Astrocyte (in vitro differentiated cells and primary cell): ENCODE data around the gene TAS2R5. TPM values are rescaled to one million over a fixed set of nuclear protein-coding genes. Genes with fewer than 3 reads are reported as not detected.
"Not testable (repeated sequence)": the region's sequence is repeated elsewhere in the genome, so short reads cannot be mapped to it uniquely, and the experiment has no call there.

Experiments used
- DNase-seq: peaks from one replicate; pipeline ENCODE4 v3.0.0-alpha.2; 2010; ENCODE audit warnings: low read depth
- FAIRE-seq: peaks from 2 replicates; lab custom pipeline; 2011; peaks lifted over from hg19 to GRCh38; lab: Jason Lieb, UNC
- H2AFZ ChIP-seq: 2 replicates; pipeline ENCODE4 v1.6.0; 2012; ENCODE audit warnings: low read depth, low read length, inconsistent platforms
- H3K27ac ChIP-seq: 2 replicates; pipeline ENCODE4 v1.5.1; 2011; ENCODE audit warnings: low read depth, low read length, inconsistent platforms
- H3K27me3 ChIP-seq: 2 replicates; pipeline ENCODE4 v1.6.0; 2011; ENCODE audit warnings: low read length, inconsistent platforms; ENCODE audit not compliant: insufficient read depth
- H3K36me3 ChIP-seq: 2 replicates; pipeline ENCODE4 v1.5.1; 2011; ENCODE audit warnings: low read length, inconsistent platforms; ENCODE audit not compliant: insufficient read depth
- H3K4me1 ChIP-seq: 2 replicates; pipeline ENCODE4 v1.5.1; 2011; ENCODE audit warnings: low read length, inconsistent platforms; ENCODE audit not compliant: insufficient read depth
- H3K4me2 ChIP-seq: 2 replicates; pipeline ENCODE4 v1.6.0; 2012; ENCODE audit warnings: low read length, inconsistent platforms
- H3K4me3 ChIP-seq: 2 replicates; pipeline ENCODE4 v1.5.1; 2011; ENCODE audit warnings: low read depth, mild to moderate bottlenecking, low read length, inconsistent platforms; ENCODE audit not compliant: insufficient read depth
- H3K79me2 ChIP-seq: 2 replicates; pipeline ENCODE4 v1.6.0; 2012; ENCODE audit warnings: mild to moderate bottlenecking, low read length, inconsistent platforms; ENCODE audit not compliant: insufficient read depth
- H3K9ac ChIP-seq: 2 replicates; pipeline ENCODE4 v1.6.0; 2012; ENCODE audit warnings: mild to moderate bottlenecking, low read length, inconsistent platforms
- H3K9me3 ChIP-seq: 2 replicates; pipeline ENCODE4 v1.5.1; 2012; ENCODE audit warnings: low read depth, mild to moderate bottlenecking, low read length, inconsistent platforms; ENCODE audit not compliant: insufficient read depth
- H4K20me1 ChIP-seq: 2 replicates; pipeline ENCODE4 v1.6.0; 2012; ENCODE audit warnings: low read length, inconsistent platforms; ENCODE audit not compliant: insufficient read depth
- H3K27ac Mint-ChIP-seq: one replicate; pipeline ENCODE4 v1.8.0; 2021; ENCODE audit warnings: mild to moderate bottlenecking, mixed read lengths; ENCODE audit not compliant: unreplicated experiment
- H3K27me3 Mint-ChIP-seq: one replicate; pipeline ENCODE4 v1.8.0; 2021; ENCODE audit warnings: low read depth, mixed read lengths; ENCODE audit not compliant: unreplicated experiment
- H3K36me3 Mint-ChIP-seq: one replicate; pipeline ENCODE4 v1.8.0; 2021; ENCODE audit warnings: low read depth, mixed read lengths; ENCODE audit not compliant: unreplicated experiment
- H3K4me1 Mint-ChIP-seq: one replicate; pipeline ENCODE4 v1.8.0; 2021; ENCODE audit warnings: low read depth, mixed read lengths; ENCODE audit not compliant: unreplicated experiment
- H3K4me3 Mint-ChIP-seq: one replicate; pipeline ENCODE4 v1.8.0; 2021; ENCODE audit warnings: mild to moderate bottlenecking, moderate library complexity, mixed read lengths; ENCODE audit not compliant: unreplicated experiment
- H3K9me3 Mint-ChIP-seq: one replicate; pipeline ENCODE4 v1.8.0; 2021; ENCODE audit warnings: mild to moderate bottlenecking, mixed read lengths; ENCODE audit not compliant: unreplicated experiment
- CTCF ChIP-seq: IDR thresholded peaks from 2 replicates; pipeline ENCODE4 v1.5.1; 2011; ENCODE audit warnings: low read depth, mild to moderate bottlenecking, inconsistent platforms, low read length, moderate library complexity; ENCODE audit not compliant: insufficient read depth
- EZH2 ChIP-seq: IDR thresholded peaks from 2 replicates; pipeline ENCODE4 v1.6.1; 2012; ENCODE audit warnings: mild to moderate bottlenecking, low read length, inconsistent platforms; ENCODE audit not compliant: insufficient read depth
- total RNA-seq: library from RNA; stranded (reverse); gene quantifications from 2 replicates; pipeline ENCODE4 v1.2.1, GENCODE V29; 2021

TAS2R5 gene
- total RNA-seq, 1 donor from 2014 or later, result 1.5 TPM

- Histone ChIP-seq H3K4me2 (no peak overlapping the region), H3K9ac (no peak overlapping the region), H4K20me1 (no peaks in the 10 kb centered on the region), H3K4me1 (no peaks in the 10 kb centered on the region), H2AFZ (no peak overlapping the region), H3K79me2 (no peaks in the 10 kb centered on the region), H3K9me3 (no peaks in the 10 kb centered on the region), H3K27ac (no peak overlapping the region), H3K27me3 (no peaks in the 10 kb centered on the region), H3K36me3 (no peaks in the 10 kb centered on the region), H3K4me3 (no peak overlapping the region)
- no peaks in the 10 kb centered on the region for H3K4me1 Mint-ChIP-seq
- H3K36me3 Mint-ChIP-seq, result peaks cover 6% of the 10 kb centered on the region
- H3K4me3 Mint-ChIP-seq, result no peak overlapping the region
- TF ChIP-seq EZH2, result no peak
- no peak for TF ChIP-seq CTCF
- FAIRE-seq, result no peak
- no peak overlapping the region for H3K27ac Mint-ChIP-seq
- H3K9me3 Mint-ChIP-seq, result no peaks in the 10 kb centered on the region
- H3K27me3 Mint-ChIP-seq, result no peaks in the 10 kb centered on the region
- DNase-seq, result no peak
These were observed 1.7 kb upstream of the TAS2R5 start for GRCh38 chr7:141788296-141788695.

GRCh38 chr7:141792526-141792925 is 2.5 kb downstream of the TAS2R5 start:
- Histone ChIP-seq H3K36me3 (no peaks in the 10 kb centered on the region), H3K4me3 (no peak overlapping the region), H3K4me1 (no peaks in the 10 kb centered on the region), H3K27ac (no peak overlapping the region), H3K9me3 (no peaks in the 10 kb centered on the region), H3K27me3 (no peaks in the 10 kb centered on the region), H4K20me1 (no peaks in the 10 kb centered on the region), H3K9ac (no peak overlapping the region), H3K79me2 (no peaks in the 10 kb centered on the region), H2AFZ (no peak overlapping the region), H3K4me2 (no peak overlapping the region)
- no peak for DNase-seq
- no peak overlapping the region for H3K27ac Mint-ChIP-seq
- no peaks in the 10 kb centered on the region for H3K9me3 Mint-ChIP-seq
- FAIRE-seq, result no peak
- no peaks in the 10 kb centered on the region for H3K27me3 Mint-ChIP-seq
- no peak overlapping the region for H3K4me3 Mint-ChIP-seq
- peaks cover 6% of the 10 kb centered on the region for H3K36me3 Mint-ChIP-seq
- no peak for TF ChIP-seq EZH2
- no peak for TF ChIP-seq CTCF
- no peaks in the 10 kb centered on the region for H3K4me1 Mint-ChIP-seq

GRCh38 chr7:141820067-141820466 is 30.1 kb downstream of the TAS2R5 start:
- TF ChIP-seq CTCF (no peak), EZH2 (no peak)
- H3K36me3 ChIP-seq, result no peaks in the 10 kb centered on the region
- Mint-ChIP-seq H3K27ac (no peak overlapping the region), H3K4me3 (no peak overlapping the region), H3K36me3 (peaks cover 1% of the 10 kb centered on the region), H3K27me3 (no peaks in the 10 kb centered on the region), H3K4me1 (no peaks in the 10 kb centered on the region), H3K9me3 (peaks cover 13% of the 10 kb centered on the region)
- H3K4me3 ChIP-seq, result no peak overlapping the region
- H3K4me2 ChIP-seq, result no peak overlapping the region
- H4K20me1 ChIP-seq, result no peaks in the 10 kb centered on the region
- H3K9me3 ChIP-seq, result no peaks in the 10 kb centered on the region
- no peak overlapping the region for H2AFZ ChIP-seq
- FAIRE-seq, result no peak
- H3K9ac ChIP-seq, result no peak overlapping the region
- no peaks in the 10 kb centered on the region for H3K4me1 ChIP-seq
- no peak overlapping the region for H3K27ac ChIP-seq
- no peak for DNase-seq
- no peaks in the 10 kb centered on the region for H3K27me3 ChIP-seq
- H3K79me2 ChIP-seq, result no peaks in the 10 kb centered on the region

- not testable (repeated sequence) for H2AFZ ChIP-seq, H3K27ac Mint-ChIP-seq, H3K4me3 ChIP-seq, H3K9me3 ChIP-seq, H3K4me2 ChIP-seq, H3K4me1 ChIP-seq, H3K4me3 Mint-ChIP-seq, H3K27me3 Mint-ChIP-seq, H3K79me2 ChIP-seq, H3K9ac ChIP-seq, H3K4me1 Mint-ChIP-seq, H4K20me1 ChIP-seq, DNase-seq, H3K36me3 ChIP-seq, H3K27ac ChIP-seq, FAIRE-seq, H3K36me3 Mint-ChIP-seq, H3K27me3 ChIP-seq
- peaks cover 13% of the 10 kb centered on the region for H3K9me3 Mint-ChIP-seq
These were observed 32.4 kb downstream of the TAS2R5 start for GRCh38 chr7:141822432-141822831.
